GM18951 (cell line): ENCODE data around the gene LCLAT1.

Experiments
- POLR2A ChIP-seq: IDR thresholded peaks from 4 replicates; pipeline ENCODE4 v1.6.1; 2011; ENCODE audit warnings: mild to moderate bottlenecking; ENCODE audit not compliant: insufficient read length, insufficient read depth; ENCODE audit errors: extremely low read depth
- in situ Hi-C: fragments of 300-500 bp; cut with MboI; formaldehyde crosslinking; loops from one replicate; pipeline ENCODE4 v1.12.0; 2022; ENCODE audit warnings: low sequenced_read_pairs, mixed read lengths, inconsistent platforms; ENCODE audit not compliant: unreplicated experiment

The LCLAT1 gene

DNA sequence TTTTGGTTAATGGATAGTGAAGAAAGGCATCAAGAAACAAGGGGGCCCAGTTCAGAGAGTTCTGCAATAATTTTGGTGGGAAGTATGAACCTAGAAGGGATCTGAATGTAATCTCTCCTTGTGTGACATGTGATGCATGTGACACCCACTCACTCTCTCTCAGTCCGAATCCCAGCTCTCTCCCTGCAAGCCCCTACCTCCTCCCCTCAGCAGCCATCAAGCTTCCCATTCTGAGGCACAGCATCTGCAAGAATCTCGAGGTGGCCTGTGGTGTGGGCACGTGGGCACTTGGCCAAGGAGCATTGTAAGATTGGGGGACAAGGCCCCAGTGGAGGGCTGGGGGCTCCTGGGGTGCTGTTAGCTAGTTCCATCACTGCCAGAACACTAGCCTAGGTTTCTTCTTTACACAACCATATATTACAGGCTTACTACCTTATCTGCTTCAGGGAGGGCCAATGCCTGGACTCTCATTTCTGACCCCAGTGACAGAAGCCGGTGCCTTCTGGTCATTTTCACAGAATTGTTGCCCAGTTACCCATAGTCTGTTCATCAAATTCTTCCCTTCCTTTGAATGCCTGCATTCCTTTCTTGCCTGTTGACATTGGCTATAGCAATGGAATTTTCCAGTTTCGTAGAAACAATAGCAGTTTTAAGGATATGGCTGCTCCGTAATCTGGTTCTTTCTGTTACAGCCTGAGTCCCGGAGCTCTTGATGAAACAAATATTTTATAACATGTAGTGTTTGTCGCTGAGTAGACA, 13.3 kb upstream of the LCLAT1 start:
- in situ Hi-C loops: no loop called here
- no peak for TF ChIP-seq POLR2A

DNA sequence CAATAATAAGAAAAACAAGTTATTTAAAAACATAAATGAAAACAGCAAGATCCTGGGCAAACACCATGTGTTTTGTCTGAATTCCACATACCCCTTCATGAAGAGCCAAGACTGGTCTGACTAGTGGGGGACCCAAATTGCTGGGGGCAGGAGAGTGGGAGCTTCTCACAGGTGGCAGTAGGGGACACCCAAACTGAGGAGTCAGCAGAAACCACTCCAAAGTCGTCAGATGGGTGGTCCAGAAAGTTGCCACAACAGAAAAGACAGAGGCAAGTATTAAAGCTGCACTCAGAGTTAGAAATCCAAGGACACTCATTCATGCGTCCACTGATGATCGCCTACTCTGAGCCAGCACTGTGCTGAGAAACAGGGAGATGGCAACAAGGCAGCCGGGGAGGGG, 12.3 kb upstream of the LCLAT1 start:
- in situ Hi-C loops: no loop called here
- TF ChIP-seq POLR2A: no peak

DNA sequence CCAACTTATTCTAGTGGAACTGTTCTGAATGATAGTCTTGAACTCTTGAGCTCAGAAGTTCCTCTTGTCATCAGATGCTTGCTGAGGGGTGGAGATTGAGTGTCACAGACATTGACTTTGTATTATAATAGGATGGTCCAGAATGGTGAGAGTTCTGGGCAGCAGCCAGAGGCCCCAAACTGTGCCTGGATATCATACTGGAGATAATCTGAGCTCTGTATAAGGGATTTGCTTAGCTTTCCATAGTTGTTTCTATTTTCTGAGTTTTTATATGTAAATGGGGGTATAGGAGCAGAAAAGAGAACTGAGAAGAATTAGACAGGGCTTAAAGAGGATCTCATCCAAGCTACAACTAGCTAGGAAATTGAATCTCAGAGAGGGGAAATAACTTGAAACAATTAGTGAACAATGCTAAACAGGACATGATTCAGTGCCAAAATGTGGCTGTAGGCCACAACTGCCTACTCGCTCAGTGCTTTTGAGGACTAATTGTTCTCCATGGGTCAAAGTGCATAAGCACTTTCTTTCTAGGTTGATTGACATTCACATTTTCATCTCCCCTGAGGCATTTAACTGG, 10.1 kb upstream of the LCLAT1 start:
- in situ Hi-C loops: no loop called here
- no peak for TF ChIP-seq POLR2A

DNA sequence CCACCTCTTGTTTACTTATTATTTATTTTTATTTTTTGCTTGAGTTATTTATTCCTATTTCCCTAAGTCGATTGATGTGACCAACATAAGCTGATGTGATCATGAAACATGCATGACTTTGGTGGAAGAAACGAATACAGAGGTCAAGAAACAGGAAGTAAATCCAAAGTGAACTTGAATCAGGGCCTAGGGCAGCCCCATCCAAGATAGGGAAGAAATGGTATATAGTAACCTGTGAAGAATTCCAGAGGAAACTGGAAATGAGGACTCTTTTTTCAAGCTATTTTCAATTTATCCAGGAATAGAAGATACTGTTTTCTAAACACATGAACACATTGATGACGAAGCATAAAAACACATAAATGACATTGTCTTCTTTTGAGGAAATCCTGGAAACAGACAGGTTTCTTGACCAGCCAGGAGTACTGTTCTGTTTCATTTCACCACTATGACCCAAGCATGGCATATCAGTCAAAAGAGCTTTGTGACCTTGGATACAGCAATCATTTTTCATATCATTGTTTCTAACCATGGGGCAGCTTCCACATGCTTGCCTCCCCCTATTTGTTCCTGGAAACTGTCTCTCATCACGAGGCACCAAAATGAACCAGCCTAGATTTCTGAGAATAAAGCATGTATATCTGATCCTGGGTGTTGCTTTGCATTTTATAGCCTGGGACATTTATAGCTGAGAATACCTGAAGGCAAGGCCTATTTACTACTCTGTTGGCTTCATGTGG, 9.1 kb upstream of the LCLAT1 start:
- no peak for TF ChIP-seq POLR2A
- in situ Hi-C loops: no loop called here

DNA sequence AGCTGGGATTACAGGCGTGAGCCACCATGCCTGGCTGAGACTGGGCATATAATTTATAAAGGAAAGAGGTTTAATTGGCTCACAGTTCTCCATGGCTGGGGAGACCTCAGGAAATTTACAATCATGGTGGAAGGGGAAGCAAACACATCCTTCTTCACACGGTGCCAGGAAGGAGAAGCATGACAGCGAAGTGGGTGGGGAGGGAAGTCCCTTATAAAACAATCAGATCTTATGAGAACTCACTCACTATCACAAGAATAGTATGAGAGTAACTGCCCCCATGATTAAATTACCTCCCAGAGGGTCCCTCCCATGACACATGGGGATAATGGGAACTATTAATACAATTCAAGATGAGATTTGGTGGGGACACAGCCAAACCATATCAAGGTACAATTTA, 7.8 kb upstream of the LCLAT1 start:
- no peak for TF ChIP-seq POLR2A
- in situ Hi-C loops: no loop called here

DNA sequence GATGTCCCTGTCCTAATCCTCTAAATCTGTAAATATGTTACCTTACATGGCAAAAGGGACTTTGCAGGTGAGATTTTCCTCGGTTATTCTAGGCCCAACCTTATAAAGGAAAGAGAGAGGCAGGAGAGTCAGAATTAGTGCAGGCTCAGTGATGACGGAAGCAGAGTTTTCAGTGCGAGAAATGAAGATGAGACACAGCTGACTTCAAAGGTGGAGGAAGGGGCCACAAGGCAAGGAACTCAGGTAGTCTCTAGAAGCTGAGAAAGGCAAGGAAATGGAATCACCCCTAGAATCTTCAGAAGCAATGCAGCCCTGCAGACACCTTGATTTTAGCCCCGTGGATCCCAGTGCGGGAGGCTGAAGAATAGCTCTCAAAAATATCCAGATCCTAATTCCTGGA, 7.2 kb upstream of the LCLAT1 start:
- in situ Hi-C loops: no loop called here
- TF ChIP-seq POLR2A: no peak

DNA sequence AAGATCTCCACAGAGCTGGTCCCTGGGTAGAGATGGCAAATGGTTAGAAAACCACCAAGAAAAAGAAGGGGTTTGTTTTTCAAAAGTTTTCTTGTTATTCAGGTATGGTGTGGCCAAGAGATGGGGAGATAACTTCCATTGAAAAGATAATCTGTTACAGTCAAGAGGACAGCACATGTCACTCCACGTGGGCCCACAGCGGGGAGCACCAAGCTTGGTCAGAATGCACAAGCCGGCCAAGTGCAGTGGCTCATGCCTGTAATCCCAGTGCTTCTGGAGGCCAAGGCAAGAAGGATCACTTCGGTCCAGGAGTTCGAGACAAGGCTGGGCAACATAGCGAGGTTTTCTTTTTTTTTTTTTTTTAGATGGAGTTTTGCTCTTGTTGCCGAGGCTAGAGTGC, 6.0 kb upstream of the LCLAT1 start:
- no peak for TF ChIP-seq POLR2A
- in situ Hi-C loops: no loop called here

DNA sequence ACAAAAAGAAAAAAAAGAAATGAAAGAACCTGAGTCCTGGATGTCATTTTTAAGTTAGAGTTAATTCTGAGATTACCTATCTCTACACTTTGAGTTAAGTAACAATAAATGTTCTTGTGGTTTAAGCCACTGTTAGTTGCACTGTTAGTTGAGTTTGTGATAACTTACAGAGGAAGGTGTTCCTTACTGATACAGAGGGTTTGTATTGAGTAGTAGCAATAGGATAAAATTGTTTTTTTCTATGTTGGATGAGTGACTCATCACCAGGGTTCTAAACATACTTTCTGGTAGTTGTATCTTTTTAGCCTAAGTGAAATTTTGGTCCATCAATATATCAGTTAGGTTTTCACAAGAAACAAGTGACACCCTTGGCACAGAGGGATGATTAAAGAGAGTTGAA, 4.0 kb upstream of the LCLAT1 start:
- in situ Hi-C loops: no loop called here
- TF ChIP-seq POLR2A: no peak

DNA sequence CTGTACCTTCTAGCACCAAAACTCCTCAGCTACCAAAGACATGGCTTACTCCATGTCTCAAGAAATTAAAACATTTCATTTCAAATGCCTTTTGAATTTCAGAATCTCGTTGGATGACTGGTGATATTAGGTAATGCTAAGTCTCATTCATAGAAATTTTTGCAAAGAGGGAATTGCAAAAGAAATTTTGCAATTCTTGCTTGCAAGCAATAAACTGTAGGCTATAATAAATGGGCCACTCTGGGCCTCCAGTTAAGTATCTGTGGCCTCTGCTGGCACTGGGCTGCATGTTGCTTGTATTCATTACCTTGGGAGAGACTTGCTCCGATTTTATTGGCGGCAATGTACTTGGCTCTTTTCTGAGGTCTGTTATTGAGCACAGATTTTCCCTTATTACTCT, 2.8 kb upstream of the LCLAT1 start:
- no peak for TF ChIP-seq POLR2A
- in situ Hi-C loops: no loop called here

DNA sequence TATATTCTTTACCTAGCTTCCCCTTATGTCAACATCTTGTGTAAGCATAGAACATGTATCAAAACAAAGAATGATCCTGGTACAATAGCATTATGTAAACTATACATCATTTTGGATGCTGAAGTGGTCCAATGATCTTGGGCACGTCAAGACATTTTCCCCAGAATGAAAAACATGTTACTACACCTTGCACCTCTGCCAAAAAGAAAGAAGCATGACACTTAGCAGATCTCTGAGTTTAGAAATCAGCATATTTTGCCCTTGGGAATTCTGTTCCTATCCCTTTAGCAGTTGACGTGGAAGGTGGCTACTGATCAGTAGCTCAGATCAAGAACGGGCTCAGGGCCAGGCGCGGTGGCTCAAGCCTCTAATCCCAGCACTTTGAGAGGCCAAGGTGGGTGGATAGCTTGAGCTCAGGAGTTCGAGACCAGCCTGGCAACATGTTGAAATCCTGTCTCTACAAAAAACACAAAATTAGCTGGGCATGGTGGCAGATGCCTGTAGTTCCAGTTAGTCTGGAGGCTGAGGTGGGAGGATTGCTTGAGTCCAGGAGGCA, 1.7 kb upstream of the LCLAT1 start:
- TF ChIP-seq POLR2A: no peak

DNA sequence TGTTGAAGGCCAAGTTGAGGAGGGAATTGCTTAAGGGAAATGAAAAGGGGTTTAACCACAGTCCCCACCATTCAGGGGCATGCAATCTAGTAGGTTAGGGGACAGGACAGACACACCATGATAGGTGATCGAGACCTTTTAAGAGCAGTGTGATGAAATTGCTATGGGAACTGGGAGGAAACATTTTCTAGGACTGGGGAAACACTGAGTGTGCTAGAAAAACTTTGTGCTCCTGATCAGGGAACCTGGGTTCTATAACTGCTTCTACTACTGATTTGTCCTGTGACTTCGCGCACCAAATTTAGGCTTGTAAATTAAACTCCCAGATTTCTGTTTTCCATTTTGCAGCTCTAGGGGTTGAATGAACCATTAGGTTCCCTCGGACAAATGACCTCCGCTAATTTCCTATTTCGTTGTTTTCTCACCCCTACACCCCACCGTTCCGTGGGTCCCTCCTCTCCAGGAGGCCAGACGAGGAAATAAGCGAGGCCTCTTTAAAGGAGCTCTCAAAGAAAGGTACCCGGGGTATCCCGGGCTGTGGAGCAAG, 371 bp upstream of the LCLAT1 start:
- in situ Hi-C loops: no loop called here
- no peak for TF ChIP-seq POLR2A

More for the DNA sequence above, 1.7 kb upstream of the LCLAT1 start:
- in situ Hi-C loops: no loop called here

DNA sequence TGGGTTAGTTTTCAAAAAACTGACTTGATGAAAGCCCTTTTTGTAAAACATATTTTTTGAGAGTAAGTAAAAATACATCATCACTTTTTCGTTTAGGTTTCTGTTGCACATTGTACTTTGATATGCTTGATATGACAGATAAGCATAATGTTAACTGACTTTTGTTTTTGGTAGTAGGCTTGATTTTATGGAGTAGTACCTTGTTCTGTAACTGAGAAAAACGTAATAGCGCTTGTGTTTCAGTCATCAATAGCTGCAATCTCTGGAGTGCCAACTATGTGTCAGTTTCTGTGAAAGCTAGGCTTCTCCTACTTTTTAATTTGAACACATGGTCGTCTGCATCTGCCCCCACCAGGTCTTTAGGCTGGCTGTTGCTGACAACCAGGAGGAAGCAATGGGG, 1.3 kb downstream of the LCLAT1 start:
- in situ Hi-C loops: no loop called here
- TF ChIP-seq POLR2A: no peak

DNA sequence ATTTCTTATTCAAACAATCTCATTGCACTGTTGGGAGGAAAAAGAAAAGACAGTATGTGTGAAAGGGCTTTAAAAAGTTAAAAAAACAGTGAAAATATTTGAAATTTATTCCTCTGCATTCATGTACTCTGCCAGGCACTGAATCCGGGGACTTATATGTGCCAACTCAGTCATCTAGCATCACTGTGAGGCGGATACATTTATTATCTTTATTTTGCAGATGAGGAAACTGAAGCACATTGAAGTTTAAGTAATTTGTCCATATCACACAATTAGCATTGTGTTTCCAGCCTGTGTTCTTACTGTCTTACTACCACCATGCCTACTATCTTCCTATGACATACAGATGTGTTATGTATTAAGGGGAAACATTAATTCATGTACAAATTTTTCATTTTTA, 1.8 kb downstream of the LCLAT1 start:
- in situ Hi-C loops: no loop called here
- TF ChIP-seq POLR2A: no peak
